Hepatocyte (in vitro differentiated cells): ENCODE data around the gene OR4C45.

ENCODE experiments used
- CTCF ChIP-seq: fragments of 200-600 bp; sonication (generic); IDR thresholded peaks from 2 replicates; pipeline ENCODE4 v1.5.1; 2016; ENCODE audit warnings: antibody characterized with exemption, mild to moderate bottlenecking; ENCODE audit not compliant: poor library complexity
- EZH2 ChIP-seq: fragments of 200-600 bp; sonication (generic); IDR thresholded peaks from 2 replicates; pipeline ENCODE4 v1.6.1; 2016; ENCODE audit warnings: antibody characterized with exemption, mild to moderate bottlenecking, borderline replicate concordance
- EZH2phosphoT487 ChIP-seq: fragments of 200-600 bp; sonication (generic); IDR thresholded peaks from one replicate; pipeline ENCODE4 v1.6.1; 2018; ENCODE audit warnings: antibody characterized with exemption, mild to moderate bottlenecking, low read depth, moderate library complexity; ENCODE audit not compliant: unreplicated experiment, severe bottlenecking

GRCh38 chr11:50074161-50074560 lies 41.5 kb downstream of the OR4C45 start:
- TF ChIP-seq CTCF: no peak
- no peak for TF ChIP-seq EZH2
- TF ChIP-seq EZH2phosphoT487: no peak
